ENCODE data around the gene LONRF2. TPM values are rescaled to one million over a fixed set of nuclear protein-coding genes. Genes with fewer than 3 reads are reported as not detected.

LONRF2 gene
- total RNA-seq, 1 experiment from 2014 or later = 1.6 TPM

DNA sequence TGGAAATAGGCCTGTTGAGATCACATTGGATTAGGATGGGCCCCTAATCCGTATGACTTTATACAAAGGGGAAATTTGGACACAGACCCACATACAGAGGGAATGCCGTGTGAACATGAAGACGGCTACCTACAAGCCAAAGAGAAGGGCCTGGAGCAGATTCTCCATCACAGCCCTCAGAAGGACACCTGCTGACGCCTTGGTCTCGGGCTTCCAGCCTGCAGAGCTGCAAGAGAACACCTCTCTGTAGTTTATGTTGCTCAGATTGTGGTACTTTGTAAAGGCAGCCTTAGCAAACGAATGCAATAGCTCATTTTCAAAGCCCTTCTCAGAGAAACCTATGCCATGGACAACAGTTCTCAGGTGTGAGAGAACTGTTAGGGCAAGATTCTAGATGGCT lies 86.1 kb downstream of the LONRF2 start (continued):
- no peak for TF ChIP-seq ZBTB33 (IDR thresholded peaks at IDR 0.05; ENCODE audit: extremely low read depth, insufficient replicate concordance, low read length)

GRCh38 chr2:100235581-100235980 lies 86.7 kb downstream of the LONRF2 start:
- intact Hi-C loops (cut with micrococcal nuclease) = no loop called here
- Histone ChIP-seq H3K79me2 (ENCODE audit: insufficient read depth, low read length) (no peaks in the 10 kb centered on the region), H3K27me3 (ENCODE audit: insufficient read depth, low read length) (no peaks in the 10 kb centered on the region), H3K9me2 (ENCODE audit: insufficient read depth) (no peaks in the 10 kb centered on the region), H3K9ac (ENCODE audit: low read length) (no peak overlapping the region), H3K27ac (ENCODE audit: low read depth, low read length) (no peak overlapping the region), H2AFZ (ENCODE audit: low read depth, low read length, poor library complexity, severe bottlenecking) (no peak overlapping the region), H3K9me3 (ENCODE audit: control insufficient read depth in 1 of 2, insufficient read depth in 1 of 2, low read depth in 1 of 2, low read length in 2 of 2) (no peaks in the 10 kb centered on the region), H3K36me3 (ENCODE audit: control insufficient read depth in 1 of 2, insufficient read depth in 2 of 2, low read length in 2 of 2) (no peaks in the 10 kb centered on the region), H3K4me2 (ENCODE audit: low read length) (no peak overlapping the region), H4K20me1 (ENCODE audit: insufficient read depth) (no peaks in the 10 kb centered on the region), H3K4me1 (ENCODE audit: control insufficient read depth in 1 of 2, insufficient read depth in 2 of 2, low read length in 2 of 2) (no peaks in the 10 kb centered on the region), H3K4me3 (replicated peaks in 1 of 2; ENCODE audit: low read depth in 1 of 2, low read length in 2 of 2) (no peak overlapping the region)
- DNase-seq (ENCODE audit: low read depth, low spot score) (no peak), ATAC-seq (no peak)
- no TSS peak for BruUV-seq (replicated peaks)
- ChIA-PET CTCF (no interaction called here), POLR2A (no interaction called here), RAD21 (ENCODE audit: low non-redundant PET in 1 of 2, low total read pairs in 2 of 2, uncharacterized antibody in 2 of 2, unreplicated experiment in 2 of 2) (no interaction called here)
- no peak for TF ChIP-seq ZBTB33 (IDR thresholded peaks at IDR 0.05; ENCODE audit: extremely low read depth, insufficient replicate concordance, low read length)
- no peak for TF ChIP-seq EZH2 (IDR thresholded peaks at IDR 0.05)
- no peak for TF ChIP-seq POLR2AphosphoS5 (IDR thresholded peaks at IDR 0.05; ENCODE audit: low read depth, low read length)
- no peak for TF ChIP-seq TCF7L2 (IDR thresholded peaks at IDR 0.05; ENCODE audit: borderline replicate concordance, extremely low read depth, insufficient read depth, insufficient read length)
- no peak for TF ChIP-seq POLR2A (IDR thresholded peaks at IDR 0.05; ENCODE audit: borderline replicate concordance, extremely low read depth, insufficient read depth, insufficient read length)
- no peak for TF ChIP-seq SP1 (IDR thresholded peaks at IDR 0.05; ENCODE audit: low read depth)
- TF ChIP-seq SRF (IDR thresholded peaks at IDR 0.05; ENCODE audit: low read depth) = no peak
- no peak for TF ChIP-seq CBX3 (IDR thresholded peaks at IDR 0.05; ENCODE audit: low read depth)
- no peak for TF ChIP-seq YY1 (IDR thresholded peaks at IDR 0.05; ENCODE audit: extremely low read depth, insufficient replicate concordance, low read depth, low read length)

Data from HCT116 (cell line).